Pulmonary artery endothelial cell (primary cell): Measurements from ENCODE around the gene EEF1B2. TPM values are rescaled to one million over a fixed set of nuclear protein-coding genes. Genes with fewer than 3 reads are reported as not detected.
"Not testable (repeated sequence)": the region's sequence is repeated elsewhere in the genome, so short reads cannot be mapped to it uniquely, and the experiment has no call there.

Experiments
- DNase-seq: peaks from one replicate; pipeline ENCODE4 v3.0.0-alpha.2; 2011; ENCODE audit warnings: low read depth, low spot score
- total RNA-seq: library from RNA; depleted of rRNA; stranded (reverse); fragments of >200 nt; gene quantifications from 2 replicates; pipeline ENCODE4 v1.2.3, GENCODE V29; 2014

Gene EEF1B2
- 458 and 783 TPM in 2 replicates for total RNA-seq

DNA sequence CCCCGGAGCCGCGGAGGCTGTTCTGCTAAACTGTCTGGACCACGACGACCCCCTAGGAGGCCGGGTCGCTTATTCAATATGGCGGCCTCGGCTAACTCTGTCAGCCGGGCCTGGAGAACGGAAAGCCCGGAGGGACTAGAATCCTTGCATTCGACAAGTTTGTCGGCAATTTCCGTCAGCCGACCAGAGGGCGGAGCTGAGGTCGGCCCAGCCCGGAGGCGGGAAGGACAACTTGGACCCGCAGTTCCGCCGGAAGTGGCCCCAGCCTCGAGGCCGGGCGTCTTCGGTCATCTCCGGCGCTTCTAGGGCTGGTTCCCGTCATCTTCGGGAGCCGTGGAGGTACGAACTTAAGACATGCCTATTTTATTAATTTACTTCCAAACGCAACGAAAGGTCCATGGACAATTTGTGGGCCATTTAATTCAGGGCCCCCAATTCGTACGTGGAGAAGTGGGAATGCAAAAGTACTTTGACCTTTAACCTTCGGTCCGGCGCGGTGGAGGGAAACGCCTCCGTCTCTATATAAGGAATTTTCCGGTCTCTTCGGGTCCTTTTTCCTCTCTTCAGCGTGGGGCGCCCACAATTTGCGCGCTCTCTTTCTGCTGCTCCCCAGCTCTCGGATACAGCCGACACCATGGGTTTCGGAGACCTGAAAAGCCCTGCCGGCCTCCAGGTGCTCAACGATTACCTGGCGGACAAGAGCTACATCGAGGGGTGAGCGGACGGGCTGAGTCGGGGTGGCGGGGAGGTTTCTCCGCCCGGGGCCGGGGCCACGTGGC lies at the start of gene EEF1B2, which contains the start of gene NDUFS1:
Gene EEF1B2 (plus strand): TSS at position 550 of the 779 bp plus-strand sequence. CDS start 85 bp downstream, at position 635.
Gene NDUFS1 (minus strand): TSS at position 99 of the 779 bp plus-strand sequence. CDS start 5,766 bp downstream, outside the sequence.
- peak; percentile 95 for DNase-seq

DNA sequence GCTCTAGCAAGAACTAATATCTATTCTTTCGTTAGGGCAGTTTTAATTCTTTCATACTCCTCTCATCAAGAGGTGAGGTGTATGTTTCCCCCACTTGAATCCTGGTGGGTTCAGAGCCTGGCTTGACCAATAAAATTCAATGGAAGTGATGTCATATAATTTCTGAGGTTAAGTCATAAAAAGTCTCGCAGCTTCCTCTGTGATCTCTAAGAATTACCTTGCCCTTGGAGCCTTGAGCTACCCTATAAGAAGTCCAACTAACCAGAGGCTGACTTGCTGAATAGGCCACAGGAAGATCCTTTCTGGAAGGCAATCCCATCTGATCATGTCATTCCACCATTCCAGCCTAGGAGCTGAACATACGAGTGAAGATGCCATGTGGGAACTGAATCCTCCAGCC lies 47.6 kb upstream of the EEF1B2 start:
- no peak for DNase-seq

DNA sequence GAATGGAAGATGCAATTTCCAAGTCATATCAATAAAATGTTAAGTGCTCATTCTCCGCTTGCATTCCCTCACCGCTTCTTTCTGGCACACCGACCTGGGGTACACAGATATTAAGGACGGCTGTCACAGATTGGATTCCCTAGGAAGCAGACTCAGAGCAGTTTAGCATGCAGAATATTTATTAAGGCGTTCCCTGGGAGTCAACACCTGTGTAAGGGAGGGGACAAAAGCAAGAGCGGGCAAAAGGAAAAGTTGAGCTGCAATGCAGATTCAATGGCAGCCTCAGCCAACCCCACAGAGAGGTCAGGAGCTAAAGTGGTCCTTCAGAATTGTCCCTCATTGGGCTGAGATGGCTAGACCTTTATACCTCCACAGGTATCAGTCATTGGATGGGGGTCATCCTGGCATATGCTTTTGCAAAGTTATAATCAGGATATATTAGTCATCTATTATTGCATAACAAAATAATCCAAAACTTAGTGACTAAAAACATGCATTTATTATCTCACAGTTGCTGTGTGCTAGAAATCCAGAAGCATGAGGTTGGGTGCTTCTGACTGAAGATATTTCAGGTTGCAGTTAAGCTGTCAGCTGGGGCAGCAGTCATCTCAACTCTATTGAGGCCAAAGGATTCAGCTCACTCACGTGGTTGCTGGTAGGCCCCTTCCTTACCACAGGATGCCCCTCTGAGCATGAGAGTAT lies 46.7 kb upstream of the EEF1B2 start:
- DNase-seq, result no peak

DNA sequence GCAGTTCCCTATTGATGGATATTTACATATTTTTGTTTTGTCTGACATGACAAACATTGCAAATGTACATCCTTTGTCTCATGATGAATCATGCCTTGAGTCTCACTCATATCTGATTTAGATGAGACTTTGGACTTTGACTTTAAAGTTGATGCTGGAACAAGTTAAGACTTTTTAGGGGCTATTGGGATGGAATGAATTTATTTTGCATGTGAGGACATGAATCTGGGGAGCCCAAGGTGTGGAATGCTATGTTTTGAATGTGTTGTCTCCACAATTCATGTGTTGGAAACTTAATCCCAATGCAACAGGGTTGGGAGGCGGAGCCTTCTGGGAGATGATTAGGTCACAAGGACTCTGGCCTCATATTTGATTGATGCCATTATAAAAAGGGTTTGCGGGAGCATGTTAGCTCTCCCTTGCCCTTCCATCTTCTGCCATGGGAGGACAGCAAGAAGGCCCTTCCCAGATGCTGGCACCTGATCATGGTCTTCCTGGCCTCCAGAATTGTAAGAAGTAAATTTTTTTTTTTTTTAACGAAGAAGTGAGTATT lies 44.6 kb upstream of the EEF1B2 start:
- no peak for DNase-seq

DNA sequence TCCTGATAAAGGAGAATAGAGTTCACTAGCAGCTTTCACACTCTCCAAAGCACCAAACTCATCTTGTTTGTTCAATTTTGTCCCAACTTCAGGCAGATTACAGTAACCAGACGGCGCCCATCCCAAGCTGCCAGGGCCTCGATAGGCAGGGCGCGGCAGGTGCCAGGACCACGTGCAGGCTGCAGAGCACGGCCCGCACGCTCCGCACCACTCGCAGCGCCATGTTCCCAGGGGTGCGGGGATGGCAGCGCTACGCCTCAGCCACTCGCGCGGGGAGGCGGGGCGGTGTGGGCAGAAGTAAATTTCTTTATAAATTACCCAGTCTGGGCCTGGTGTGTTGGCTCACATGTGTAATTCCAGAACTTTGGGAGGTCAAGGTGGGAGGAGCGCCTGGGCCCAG lies 43.4 kb upstream of the EEF1B2 start:
- DNase-seq, result no peak

DNA sequence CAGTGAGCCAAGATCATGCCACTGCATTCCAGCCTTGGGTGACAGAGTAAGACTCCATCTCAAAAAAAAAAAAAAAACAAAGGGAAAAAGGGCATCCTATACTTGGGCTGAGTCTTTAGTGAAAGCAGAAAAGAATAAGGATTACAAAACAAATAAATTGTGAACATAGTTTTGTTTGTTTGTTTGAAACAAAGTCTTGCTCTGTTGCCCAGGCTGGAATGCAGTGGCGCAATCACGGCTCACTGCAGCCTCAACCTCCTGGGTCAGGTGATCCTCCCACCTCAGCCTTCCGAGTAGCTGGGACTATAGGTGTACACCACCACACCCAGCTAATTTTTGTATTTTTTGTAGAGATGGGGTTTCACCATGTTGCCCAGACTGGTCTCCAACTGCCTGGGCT lies 37.1 kb upstream of the EEF1B2 start:
- not testable (repeated sequence) for DNase-seq

DNA sequence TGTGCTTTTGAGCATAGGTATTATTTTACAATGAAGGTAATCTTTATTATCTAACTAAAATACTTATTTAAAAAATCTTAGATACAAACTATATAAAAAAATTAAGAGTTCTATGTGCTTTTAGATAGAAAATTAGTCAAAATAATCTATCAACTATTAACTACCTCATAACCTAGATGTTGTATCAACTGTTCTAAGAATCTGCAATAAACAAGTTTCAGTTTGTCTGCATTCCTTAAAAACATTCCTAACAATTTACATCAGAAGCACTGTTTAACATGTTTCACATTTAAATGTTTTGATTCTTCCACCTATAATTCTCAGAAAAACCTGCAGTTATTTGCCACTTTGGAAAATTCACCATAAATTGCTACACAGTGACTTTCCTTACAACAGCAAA lies 33.8 kb upstream of the EEF1B2 start:
- DNase-seq, result no peak

DNA sequence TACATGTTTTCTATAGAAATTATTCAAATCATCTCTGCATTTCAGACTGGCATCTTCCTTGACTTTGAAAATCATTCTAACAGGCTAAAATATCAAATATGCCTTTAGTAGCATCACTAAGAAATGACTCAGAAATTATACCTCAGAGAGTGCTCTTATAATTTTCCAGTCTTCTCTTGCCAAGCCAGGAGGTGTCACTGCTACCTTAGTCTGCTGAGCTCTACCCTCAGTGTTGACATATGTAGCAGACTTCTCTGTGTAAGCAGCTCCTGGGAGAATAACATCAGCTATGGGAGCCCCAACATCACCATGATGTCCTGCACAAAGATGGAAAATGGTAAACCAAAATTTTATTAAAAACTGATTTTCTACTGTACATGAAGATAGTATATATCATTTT lies 32.0 kb upstream of the EEF1B2 start:
- DNase-seq, result no peak

DNA sequence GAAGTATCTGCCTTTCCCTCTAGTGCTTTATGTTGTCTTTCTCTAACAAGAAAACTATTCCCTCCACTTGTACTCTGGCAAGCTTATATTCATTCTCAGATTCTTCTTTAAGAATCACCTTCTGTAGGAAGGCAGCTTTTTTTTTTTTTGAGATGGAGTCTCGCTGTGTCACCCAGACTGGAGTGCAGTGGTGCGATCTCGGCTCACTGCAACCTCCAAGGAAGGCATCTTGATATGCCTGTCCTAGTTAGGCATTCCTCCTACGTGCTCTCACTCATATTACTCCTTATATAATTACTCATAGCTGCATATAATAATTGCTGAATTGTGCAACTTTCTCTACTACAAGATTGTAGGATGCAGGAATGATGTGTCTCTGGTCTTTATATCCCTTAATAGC lies 16.2 kb upstream of the EEF1B2 start:
- DNase-seq, result no peak

DNA sequence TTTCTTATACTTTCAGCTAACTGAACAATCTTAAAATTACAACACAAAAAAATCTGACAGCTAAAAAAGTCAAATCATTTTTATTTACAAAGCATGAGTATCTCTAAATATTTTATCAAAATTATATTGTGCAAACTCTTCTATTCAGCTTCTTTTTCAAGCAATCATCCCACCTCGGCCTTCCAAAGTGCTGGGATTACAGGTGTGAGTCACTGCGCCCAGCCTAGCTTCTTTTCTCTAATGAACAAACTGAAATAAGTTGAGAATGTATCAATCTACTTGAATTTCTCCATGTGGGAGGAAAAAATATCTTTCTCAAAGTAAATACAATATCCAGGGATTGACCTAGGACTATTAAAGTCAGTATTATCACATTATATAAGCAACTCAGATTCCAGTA lies 15.3 kb upstream of the EEF1B2 start:
- DNase-seq, result no peak

DNA sequence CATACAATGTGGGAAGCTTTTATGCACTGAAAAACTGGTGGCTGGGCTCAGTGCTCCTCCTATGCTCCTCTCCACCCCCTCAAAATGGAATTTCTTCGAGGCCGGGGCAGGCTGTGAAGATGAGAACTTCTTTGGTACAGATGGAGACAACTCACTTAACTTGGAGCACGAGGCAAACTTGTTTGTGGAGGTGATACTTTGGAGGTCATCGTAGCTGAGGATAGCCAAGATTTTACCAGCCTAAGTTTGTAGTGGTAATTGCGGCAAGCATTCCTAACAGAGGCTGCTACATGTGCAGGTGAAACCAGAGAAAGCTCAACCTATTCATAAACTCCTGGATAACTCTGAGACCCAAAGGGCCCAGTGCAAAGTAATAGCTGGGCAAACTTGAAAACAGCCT lies 14.0 kb upstream of the EEF1B2 start:
- no peak for DNase-seq

DNA sequence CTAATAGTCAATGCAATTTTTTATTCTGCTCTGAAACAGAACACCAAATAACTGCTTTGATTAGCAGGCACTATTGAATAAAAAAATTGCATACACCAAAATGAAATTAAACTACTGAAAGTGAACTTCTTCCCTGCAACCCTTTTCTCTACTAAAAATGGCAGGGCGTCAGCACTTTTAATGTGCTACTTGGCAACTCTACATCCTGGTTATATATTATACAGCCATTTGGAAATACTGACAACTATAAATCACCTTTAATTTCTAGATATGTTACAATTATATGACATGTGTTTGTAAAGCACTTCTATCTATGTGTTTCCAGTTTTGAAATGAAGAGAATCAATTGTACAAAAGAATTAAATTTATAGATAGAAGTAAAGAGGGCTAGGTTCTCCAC lies 10.4 kb upstream of the EEF1B2 start:
- DNase-seq, result no peak

DNA sequence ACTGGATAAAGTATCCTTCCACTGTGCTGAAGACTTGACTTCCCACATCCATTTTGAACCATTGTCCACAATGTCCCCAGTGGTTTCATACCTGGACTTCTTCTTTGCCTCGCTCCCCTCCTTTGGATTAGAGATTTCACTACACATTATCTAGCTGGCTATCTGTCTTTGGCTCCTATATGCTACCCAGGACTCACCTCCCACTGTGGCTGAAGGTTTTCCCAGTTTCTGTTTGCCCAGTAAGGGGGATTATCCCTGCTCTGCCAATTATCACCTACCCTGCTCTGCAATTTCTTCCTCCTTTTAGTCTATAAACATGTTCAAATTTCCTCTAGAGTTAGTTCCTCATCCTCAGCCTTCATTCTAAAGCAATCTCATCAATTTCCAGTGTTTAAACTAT lies 9.5 kb upstream of the EEF1B2 start:
- DNase-seq, result no peak

DNA sequence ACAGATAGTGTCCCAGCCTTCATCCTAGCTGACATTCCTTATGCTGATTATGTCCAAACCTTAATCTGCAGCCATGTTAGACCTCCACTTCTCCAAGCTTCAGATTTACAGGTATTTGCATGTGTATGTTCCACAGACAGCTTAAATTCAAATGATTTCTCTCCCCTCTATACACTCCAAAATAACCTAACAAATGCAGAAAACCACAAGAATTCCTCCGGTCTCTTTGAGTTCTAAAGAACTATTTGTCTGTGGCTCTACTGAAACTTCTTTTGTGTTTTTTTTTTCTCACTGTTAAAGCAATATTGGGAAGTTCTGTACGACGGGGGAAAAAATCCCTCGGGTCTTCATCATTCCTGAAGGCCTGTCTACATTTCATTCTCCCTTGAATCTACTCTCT lies 9.1 kb upstream of the EEF1B2 start:
- no peak for DNase-seq

DNA sequence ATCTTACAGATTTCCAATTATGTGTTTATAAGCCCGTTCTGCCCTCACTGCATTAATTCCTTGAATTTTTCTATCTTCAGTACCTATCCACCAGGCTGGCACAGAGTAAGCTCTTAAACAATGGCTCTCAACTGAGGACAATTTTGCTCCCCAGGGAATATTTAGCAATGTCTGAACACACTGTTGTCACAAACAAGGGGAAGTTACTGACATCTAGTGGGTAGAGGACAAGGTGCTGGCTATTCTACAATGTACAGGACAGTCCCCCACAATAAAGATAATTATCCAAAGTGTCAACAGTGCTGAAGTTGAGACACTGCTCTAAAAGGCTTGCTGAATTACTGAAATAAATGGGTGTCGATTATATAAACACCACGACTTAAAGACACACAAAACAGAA lies 5.5 kb upstream of the EEF1B2 start:
- DNase-seq, result no peak

DNA sequence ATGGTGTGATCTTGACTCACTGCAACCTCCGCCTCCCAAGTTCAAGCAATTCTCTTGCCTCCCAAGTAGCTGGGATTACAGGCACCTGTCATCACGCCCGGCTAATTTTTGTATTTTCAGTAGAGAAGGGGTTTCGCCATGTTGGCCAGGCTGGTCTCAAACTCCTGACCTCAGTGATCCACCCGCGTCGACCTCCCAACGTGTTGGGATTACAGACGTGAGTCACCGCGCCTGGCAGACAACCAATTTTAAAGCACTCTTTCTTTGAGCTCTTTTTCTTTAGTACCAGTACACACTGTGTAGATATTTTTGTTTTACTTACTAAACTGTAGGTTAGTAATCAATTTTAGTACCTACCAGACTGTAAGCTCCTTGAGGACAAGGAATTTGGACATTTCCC lies 2.7 kb upstream of the EEF1B2 start:
- DNase-seq, result not testable (repeated sequence)

DNA sequence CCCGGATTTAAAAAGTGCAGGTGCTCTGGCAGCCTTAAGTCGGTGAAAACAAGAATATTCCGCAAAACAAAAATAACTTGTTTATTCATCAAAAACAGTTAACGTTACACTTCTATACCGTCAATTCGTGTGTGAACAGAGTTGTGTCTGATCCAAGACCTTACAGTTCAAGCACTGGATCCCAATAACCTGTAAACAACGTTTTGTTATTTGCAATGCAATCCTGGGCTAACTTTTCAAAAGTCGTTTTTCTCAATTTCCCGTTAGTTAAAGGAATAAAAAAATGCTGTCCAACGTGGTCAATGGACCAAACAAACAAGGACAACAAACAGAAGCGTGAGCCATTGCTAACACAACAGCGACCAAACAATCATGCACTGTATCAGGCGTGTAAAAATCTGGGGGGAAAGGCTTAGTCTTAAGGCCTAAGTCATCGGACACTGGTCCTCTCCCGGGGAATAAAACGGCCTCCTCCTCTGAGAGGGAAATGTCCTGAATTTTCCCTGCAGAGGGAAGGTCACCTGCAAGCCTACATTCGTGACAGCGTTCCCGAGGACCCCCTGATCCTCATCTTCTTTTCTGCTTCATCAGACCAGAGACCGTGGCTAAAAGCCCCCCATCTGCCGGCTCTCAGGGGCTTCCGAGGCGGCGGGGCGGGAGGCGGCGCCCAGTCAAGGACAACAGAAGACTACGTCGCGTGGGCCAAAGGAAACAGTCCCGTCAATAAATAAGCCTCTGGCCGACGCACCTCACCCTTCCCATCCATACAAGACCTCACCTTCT lies 941 bp upstream of the EEF1B2 start:
- DNase-seq, result no peak

DNA sequence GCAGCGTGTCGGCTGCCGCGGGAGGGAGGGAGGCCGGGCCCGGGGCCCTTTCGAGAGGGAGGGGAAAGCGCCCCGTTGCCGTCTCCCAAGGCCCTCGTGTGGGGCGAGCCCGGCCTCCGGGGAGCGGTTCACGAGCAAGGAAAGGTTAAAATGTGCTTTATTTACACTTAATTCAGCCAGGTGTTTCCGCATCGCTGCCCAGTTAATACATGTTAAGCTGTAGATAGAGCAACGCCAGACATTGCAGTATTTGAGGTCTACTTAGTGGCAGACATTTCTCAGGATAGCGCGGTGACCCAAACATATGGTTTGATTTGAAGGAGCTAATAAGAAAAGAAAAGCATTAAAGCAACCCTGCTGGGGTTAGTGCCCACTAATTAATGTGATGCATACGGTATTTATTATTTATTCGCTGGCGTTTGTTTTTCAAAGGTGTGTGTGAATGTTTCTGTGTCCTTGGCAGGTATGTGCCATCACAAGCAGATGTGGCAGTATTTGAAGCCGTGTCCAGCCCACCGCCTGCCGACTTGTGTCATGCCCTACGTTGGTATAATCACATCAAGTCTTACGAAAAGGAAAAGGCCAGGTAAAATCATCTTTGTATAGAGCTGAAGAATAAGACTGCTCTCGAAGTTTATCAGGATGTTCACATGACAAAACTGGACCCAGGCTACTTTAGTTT lies 571 bp downstream of the EEF1B2 start:
- no peak for DNase-seq

DNA sequence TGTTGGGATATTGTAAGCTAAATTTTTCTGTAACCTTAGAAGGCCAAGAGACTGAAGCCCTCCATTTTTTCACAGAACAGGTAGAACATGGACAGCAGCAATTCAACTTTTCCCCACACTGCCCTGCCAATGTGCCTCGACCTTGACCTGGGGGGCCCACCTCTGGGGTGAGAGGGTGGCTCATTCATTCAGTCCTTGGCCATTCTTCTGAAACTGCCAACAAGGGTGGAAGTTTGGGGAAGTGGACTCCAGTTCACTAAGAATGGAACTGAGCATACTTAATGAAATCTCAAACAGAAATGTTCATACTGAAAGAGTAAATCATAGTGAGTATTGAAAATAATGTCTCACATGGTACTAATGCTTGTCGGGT lies 1.1 kb downstream of the EEF1B2 start:
- DNase-seq, result no peak

DNA sequence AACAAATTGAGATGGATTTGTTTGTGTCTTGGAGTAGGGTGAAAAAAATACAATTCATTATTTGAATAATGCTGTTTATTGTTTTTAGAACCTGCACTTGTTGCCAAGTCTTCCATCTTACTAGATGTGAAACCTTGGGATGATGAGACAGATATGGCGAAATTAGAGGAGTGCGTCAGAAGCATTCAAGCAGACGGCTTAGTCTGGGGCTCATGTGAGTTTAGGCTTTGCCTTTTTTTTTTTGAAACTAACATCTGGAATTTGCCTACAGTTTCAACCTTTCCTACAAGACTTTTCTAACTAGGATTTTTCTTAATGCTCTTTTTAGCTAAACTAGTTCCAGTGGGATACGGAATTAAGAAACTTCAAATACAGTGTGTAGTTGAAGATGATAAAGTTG lies 2.7 kb downstream of the EEF1B2 start:
- DNase-seq, result not testable (repeated sequence)

DNA sequence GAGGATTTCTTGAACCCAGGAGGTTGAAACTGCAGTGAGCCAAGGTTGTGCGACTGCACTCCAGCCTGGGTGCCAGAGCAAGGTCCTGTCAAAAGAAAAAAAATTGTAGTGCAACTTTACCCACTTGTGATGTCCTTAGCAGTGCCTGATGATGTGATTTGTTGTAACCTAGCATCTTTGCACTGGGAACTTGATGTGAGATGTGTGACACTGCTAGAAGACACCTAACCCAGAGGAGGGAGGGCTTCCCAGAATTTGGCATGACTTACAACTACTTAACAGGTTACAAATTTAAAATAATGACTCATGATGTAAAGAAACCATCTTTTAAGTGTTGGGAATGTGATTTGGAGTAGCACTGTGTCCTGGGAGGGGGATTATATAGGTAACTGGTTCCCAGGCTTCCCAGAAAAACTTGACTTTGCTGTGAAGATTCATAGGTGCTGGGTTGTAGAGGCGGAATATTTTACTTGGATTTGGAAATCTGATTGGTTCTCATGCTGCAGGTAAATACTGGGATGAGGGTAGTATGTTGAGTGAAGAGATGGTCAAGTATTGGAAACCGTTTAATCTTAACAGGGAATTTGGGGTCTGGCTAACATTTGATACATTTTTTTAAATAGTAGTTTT lies 3.7 kb downstream of the EEF1B2 start:
- no peak for DNase-seq
